Measurements from ENCODE around the gene NPAS1. TPM values are rescaled to one million over a fixed set of nuclear protein-coding genes. Genes with fewer than 3 reads are reported as not detected.
A peak's percentile ranks its signal among the peaks of the same experiment; 100 is the strongest.
"Not testable (repeated sequence)": the region's sequence is repeated elsewhere in the genome, so short reads cannot be mapped to it uniquely, and the experiment has no call there.

The NPAS1 gene
- total RNA-seq, 1 donor from 2014 or later = not detected

GRCh38 chr19:47002853-47003610, 16.6 kb upstream of the NPAS1 start:
- peak overlapping the region; percentile 49 for H3K4me3 ChIP-seq
- intact Hi-C loops (cut with micrococcal nuclease) = no loop called here
- peaks cover 24% of the 10 kb centered on the region for H3K4me1 ChIP-seq
- peaks cover 35% of the 10 kb centered on the region for H3K36me3 ChIP-seq
- DNase-seq = no peak
- no peaks in the 10 kb centered on the region for H3K9me3 ChIP-seq (replicated peaks)
- H3K27ac ChIP-seq (replicated peaks) = no peak overlapping the region
- H3K27me3 ChIP-seq (ENCODE audit: low read depth) = no peaks in the 10 kb centered on the region
- TF ChIP-seq CTCF (IDR thresholded peaks at IDR 0.05; ENCODE audit: borderline replicate concordance) = no peak

- H3K4me3 ChIP-seq = peak overlapping the region; percentile 49
- intact Hi-C loops (cut with micrococcal nuclease) = no loop called here
Observed at GRCh38 chr19:47003611-47004465, 15.8 kb upstream of the NPAS1 start.

GRCh38 chr19:47005164-47005641, 14.4 kb upstream of the NPAS1 start:
- peaks cover 14% of the 10 kb centered on the region for H3K36me3 ChIP-seq
- intact Hi-C loops (cut with micrococcal nuclease) = no loop called here

More at GRCh38 chr19:47003611-47004465, 15.8 kb upstream of the NPAS1 start:
- peaks cover 24% of the 10 kb centered on the region for H3K4me1 ChIP-seq
- no peak for TF ChIP-seq CTCF (IDR thresholded peaks at IDR 0.05; ENCODE audit: borderline replicate concordance)
- H3K27ac ChIP-seq (replicated peaks) = no peak overlapping the region
- no peaks in the 10 kb centered on the region for H3K9me3 ChIP-seq (replicated peaks)
- H3K36me3 ChIP-seq = peaks cover 27% of the 10 kb centered on the region
- no peak for DNase-seq
- H3K27me3 ChIP-seq (ENCODE audit: low read depth) = no peaks in the 10 kb centered on the region

GRCh38 chr19:47005873-47006272, 13.8 kb upstream of the NPAS1 start:
- Histone ChIP-seq H3K4me3 (no peak overlapping the region), H3K4me1 (peaks cover 24% of the 10 kb centered on the region), H3K9me3 (replicated peaks) (no peaks in the 10 kb centered on the region), H3K27me3 (ENCODE audit: low read depth) (no peaks in the 10 kb centered on the region), H3K27ac (replicated peaks) (no peak overlapping the region), H3K36me3 (peaks cover 7% of the 10 kb centered on the region)
- no peak for TF ChIP-seq CTCF (IDR thresholded peaks at IDR 0.05; ENCODE audit: borderline replicate concordance)
- intact Hi-C loops (cut with micrococcal nuclease) = no loop called here
- DNase-seq = no peak

More at GRCh38 chr19:47005164-47005641, 14.4 kb upstream of the NPAS1 start:
- no peaks in the 10 kb centered on the region for H3K27me3 ChIP-seq (ENCODE audit: low read depth)
- DNase-seq = no peak
- TF ChIP-seq CTCF (IDR thresholded peaks at IDR 0.05; ENCODE audit: borderline replicate concordance) = no peak
- H3K27ac ChIP-seq (replicated peaks) = no peak overlapping the region
- H3K9me3 ChIP-seq (replicated peaks) = no peaks in the 10 kb centered on the region
- no peak overlapping the region for H3K4me3 ChIP-seq
- peaks cover 24% of the 10 kb centered on the region for H3K4me1 ChIP-seq

GRCh38 chr19:47006496-47006895, 13.1 kb upstream of the NPAS1 start:
- no peak overlapping the region for H3K4me3 ChIP-seq
- H3K27me3 ChIP-seq (ENCODE audit: low read depth) = no peaks in the 10 kb centered on the region
- DNase-seq = no peak
- peaks cover under 1% of the 10 kb centered on the region for H3K36me3 ChIP-seq
- no peak overlapping the region for H3K27ac ChIP-seq (replicated peaks)
- no peak for TF ChIP-seq CTCF (IDR thresholded peaks at IDR 0.05; ENCODE audit: borderline replicate concordance)
- peaks cover 24% of the 10 kb centered on the region for H3K4me1 ChIP-seq
- no peaks in the 10 kb centered on the region for H3K9me3 ChIP-seq (replicated peaks)
- intact Hi-C loops (cut with micrococcal nuclease) = no loop called here

GRCh38 chr19:47010549-47010948, 9.1 kb upstream of the NPAS1 start:
- H3K36me3 ChIP-seq; intact Hi-C loops (cut with micrococcal nuclease); H3K27ac ChIP-seq (replicated peaks); H3K9me3 ChIP-seq (replicated peaks); H3K4me1 ChIP-seq; H3K27me3 ChIP-seq (ENCODE audit: low read depth); DNase-seq; H3K4me3 ChIP-seq: not testable (repeated sequence)

All from left ventricle myocardium inferior (tissue), 1 donor.